ENCODE data around the gene DENND1A.

The DENND1A gene

DNA sequence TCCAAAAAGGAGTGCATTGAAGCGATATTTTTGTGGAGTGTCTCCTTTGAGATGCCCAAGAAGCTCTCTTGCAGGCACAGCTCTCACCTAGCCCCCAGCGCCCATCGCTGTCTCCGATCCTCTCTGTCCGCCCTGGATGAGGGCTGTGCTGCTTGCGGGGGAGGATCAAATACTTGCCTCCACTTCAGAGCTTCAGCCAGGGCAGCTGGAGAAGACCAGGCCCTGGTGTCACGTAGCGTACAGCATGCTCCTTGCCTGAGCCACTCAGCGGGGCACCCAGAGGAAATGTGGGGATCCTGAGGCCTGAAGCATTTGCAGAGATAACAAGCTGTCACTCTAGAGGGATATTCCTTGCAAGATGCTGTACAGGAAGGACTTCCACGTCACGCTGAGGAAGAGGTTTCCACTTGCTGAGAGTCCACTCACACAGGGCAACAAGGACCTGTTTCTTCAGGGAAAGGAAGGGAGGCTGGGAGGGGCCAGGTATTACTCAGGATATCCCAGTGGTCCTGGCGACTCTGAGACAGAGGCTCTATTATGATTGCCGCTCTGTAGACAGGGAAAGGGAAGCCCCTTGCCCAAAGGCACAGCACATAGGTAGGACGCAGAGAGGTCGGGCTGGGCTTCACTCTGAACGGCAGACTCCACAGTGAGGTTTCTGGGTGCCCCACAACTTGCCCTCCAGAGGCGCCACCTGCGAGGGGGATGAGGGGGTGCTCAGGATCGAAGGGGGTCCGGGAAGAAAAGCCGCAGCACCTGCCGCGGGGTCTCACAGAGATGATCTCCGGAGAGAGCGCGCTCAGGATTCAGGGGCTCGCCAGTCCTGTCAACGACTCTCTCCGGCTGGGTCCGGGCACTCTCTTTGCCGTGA lies 510.0 kb downstream of the DENND1A start:
- DNase-seq = no peak

DNA sequence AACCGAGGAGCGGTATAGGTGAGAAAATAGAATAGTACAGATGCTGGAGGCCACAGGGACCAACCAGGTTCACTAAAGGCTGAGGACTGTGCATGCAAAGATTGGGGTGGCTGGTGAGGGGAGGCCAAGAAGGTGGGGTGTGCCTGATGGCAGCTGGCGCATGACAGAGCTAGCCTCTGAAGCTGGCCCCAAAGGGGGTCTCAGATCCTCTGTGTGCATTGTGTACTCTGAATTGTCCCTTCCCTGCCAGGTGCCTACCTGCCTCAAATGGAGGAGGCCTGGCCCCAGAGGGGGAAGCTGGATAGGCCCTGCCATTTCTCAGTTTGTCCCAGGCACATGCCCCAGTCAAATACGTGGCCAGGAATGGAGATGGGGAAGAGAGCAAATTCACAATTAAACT lies 510.8 kb downstream of the DENND1A start:
- no peak for DNase-seq

DNA sequence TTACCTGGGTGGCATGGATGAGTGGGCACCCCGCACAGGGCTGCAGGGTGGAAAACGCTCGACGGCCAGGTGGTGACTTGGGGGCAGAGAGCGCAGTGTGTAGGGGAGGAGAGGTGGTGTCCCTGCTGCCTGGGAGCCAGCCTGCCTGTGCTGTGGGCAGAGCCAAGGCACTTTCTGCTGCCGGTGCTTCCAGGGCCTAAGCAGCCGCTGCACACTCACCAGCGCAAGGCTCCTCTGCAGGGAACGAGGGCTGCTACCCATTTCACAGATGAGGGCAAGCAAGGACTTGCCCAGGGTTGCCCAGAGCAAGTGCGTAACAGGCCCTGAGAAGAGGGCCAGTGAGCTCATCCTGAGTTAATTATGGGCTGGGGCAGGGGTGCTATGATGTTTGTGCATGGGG lies 511.4 kb downstream of the DENND1A start:
- no peak for DNase-seq

DNA sequence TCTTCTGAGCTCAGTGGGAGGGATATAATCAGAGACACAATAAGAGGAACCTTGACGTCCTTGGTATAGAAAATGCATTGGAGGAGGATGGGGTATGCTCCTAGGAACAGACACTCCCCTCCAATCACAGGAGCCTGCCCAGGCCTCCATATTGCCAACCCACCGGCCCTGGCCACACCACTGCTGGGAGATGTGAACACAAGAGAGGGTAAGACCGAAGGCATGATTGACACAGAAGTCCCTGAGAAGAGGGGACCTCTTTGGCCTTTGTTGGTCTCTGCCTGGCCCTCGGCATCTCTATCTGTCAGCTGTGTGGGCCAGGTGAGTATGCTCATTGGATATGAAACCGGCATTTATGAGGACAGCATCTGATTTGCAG lies 511.9 kb downstream of the DENND1A start:
- no peak for DNase-seq

DNA sequence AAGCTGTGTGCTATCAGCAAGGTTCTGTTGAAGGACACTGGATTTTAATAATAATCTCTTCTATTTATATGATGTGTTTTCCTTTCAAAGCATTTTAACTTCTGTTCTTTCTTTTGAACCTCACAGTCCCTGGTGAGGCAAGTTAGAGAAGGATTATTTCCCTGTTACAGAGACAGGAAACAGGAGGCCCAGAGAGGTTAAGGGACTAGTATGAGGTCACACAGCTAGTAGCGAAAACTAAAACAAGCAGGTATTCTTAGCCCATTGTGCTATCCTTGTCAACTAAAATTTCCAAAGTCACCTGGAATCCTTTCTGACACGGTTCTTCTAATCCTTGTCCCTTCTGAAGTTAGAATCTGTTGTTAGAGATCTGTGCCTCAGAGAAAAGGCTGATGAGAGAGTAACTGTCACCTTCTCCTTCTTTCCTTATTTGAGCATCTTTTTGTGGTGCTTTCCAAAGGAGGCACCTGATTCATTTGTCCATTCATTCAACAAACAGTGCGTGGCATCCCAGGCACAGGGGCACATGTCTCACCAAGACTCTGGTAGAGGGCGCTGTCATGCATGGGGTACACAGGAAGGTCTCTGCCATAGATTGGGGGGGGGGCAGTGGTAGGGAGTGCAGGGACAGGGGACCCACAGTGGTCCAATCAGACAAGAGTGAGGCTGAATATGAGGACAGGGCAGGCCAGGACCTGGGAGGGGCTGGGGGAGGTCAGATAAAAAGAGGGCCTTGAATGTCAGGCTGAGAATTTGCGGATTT lies 512.5 kb downstream of the DENND1A start:
- no peak for DNase-seq

DNA sequence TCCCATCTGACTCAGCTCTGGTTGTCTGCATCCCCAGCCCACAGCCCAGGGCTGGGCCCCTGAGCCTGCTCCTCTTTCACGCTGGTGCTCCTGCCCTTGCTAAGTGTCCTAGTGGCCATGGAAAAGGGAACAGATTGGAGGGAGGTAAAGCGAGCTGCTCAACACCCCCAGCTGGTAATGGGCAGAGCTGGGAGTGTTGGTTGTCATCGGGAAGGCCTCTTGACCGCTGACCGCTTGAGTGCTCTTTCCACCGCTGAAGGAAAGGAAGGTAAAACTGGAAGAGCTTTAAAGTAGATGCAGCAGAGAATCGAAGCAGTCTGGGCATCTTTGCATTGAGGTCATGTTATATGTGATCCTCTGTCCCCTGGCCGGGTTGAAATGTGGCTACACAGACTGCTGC lies 513.8 kb downstream of the DENND1A start:
- no peak for DNase-seq

DNA sequence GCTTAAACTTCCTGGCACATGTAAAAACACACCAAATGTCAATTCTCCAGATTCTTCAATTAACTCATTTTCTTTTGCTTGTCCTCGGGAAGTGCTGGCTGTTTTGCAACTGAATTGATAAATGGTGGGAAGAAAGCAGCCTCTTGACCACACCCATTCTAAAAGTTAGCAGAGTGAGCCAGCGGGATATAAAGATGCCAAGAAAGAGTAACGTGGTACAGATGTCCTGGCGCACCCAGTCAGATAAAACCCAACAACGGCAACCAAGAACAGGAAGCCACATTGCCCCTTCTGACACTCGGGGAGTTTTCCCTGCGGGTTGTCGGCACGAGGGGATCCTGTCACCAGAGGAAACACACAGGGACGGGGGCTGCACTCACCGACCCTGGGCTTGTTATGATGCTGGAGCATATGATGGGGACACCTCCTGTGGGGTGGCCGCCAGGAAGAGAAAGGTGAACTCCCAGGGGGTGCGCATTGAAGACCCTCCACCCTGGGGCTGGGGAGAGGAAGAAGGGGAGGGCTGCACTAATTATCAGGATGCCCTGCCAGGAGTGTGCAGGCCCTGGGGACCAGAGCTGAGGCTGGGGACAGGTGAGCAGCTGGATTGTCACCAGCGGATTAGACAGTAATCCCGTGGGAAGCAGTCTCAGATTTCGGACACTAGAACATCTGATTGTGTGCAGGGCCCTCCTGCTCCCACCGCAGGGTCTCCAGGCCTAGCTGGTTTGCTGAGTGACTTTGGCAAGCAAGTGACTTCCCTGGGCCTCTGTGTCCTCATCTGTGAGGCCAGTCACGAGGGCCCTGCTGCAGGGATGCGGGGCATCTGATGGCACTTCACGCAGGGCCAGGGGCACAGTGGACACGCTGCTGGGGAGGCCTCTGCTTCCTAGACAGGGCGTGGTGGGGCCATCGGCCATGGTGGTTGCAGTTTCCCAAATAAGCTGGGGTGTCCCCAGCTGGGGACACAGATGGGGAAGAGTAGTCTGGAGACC lies 514.7 kb downstream of the DENND1A start:
- DNase-seq = no peak

DNA sequence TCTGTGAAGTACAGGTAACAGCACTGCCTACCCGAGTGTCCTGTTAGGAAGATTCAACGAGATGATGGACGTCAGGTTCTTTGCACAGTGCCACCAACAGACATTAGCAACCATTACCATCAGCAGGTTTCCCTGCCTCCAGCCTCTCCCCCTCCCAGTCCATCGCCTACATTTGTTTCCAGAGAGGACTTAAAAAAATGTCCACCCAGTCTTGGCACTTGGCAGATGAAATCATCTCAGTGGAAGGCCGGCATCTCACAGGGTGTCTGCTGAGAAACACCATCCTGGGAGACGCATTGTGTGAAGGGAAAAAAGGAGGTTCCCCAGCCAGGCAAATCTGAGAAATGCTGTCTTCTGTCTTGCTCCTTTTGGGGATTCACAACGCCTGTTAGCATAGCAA lies 515.7 kb downstream of the DENND1A start:
- no peak for DNase-seq

DNA sequence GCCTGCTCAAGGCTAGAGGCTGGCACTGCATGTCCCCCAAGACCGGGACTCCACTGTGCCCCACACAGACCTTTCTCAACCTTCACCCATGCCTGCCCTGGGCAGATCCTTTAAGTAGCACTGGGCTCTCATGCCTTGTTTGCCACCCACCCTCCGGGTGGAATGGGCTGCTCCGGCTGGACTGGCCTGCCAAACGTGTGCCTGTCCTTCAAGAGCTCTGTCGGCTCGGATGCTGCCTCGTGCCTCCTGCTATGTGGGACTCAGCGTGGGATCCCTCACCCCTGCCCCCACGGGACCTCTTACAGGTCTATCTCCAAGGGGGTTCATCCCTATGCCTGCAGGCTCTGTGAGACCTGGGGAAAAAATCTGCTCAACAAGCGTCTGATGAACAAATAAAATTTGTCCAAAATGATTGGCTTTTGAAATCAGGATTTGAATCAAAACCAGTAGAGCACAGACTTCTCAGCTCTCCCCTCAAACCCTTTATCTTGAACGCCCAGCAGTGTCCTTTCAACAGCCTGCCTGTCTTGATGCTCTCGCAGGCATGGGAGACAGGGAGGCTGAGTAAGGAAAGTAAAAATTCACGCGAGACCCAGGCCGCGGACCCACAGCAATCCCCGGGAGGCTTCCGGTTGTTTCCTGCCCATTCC lies 517.6 kb downstream of the DENND1A start:
- DNase-seq = no peak

DNA sequence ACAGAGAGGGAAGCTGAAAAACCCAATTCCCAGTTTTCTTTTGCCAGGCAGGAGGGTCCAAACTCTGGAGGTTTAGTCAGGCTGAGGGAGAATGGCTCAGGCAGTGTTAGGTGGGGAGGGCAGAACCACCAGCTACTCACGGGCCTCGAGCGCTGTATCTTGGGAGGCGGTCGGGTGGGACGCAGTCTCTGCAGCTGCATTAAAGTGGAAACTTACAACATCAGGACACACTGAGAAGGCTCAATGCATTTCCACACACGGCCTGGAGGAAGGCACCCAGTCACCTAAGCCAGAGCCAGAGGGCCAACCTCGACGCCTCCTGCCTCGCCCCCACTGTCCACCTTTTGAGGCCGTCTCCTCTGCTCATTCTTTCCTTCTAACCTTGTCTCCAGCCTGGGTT lies 518.3 kb downstream of the DENND1A start:
- no peak for DNase-seq

DNA sequence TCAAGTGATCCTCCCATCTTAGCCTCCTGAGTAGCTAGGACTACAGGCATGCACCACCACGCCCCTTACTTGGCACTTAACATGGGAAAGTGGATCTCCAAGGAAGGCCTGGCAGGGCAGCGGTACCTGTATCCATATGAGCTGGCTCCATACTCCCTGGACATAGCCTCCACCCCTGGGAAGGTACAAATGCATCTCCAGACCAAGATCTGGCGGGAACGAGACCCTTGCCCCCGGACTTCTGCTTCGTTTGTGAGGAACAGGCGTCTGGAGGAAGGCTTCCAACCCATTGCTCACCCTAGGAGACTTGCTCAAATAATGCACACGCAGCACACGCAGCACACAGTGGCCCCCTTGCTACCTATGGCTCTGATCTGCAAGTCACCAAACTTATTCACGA lies 518.7 kb downstream of the DENND1A start:
- no peak for DNase-seq

DNA sequence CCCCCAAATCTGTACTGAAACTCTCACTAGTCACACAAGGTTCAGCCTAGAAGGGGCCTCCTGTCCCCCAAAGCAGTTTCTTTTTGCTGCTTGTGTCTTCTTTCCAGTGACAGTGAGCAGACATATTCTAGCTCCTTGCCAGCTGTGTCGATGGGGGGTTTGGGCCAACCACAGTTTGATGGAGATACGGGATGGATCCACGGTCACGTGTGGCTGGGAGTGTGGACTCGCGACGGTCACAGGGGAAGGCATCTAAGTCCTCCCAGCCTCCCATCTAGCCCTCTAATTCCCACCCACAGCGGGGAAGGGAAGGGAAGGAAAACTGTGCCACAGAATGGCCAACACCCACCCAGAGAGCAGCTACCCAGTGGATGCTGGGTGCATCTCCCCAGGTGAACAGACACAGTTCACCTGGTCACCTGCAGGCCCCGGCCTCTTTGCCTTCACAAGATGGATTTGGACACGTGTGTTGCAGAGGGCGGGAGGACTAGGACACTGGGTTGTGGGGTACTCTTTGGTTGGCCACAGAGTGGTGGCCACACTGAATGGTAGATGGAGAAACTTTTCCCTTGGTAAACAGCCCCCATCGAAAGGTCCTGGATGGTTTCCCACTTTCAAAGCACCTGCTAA lies 519.5 kb downstream of the DENND1A start:
- no peak for DNase-seq

DNA sequence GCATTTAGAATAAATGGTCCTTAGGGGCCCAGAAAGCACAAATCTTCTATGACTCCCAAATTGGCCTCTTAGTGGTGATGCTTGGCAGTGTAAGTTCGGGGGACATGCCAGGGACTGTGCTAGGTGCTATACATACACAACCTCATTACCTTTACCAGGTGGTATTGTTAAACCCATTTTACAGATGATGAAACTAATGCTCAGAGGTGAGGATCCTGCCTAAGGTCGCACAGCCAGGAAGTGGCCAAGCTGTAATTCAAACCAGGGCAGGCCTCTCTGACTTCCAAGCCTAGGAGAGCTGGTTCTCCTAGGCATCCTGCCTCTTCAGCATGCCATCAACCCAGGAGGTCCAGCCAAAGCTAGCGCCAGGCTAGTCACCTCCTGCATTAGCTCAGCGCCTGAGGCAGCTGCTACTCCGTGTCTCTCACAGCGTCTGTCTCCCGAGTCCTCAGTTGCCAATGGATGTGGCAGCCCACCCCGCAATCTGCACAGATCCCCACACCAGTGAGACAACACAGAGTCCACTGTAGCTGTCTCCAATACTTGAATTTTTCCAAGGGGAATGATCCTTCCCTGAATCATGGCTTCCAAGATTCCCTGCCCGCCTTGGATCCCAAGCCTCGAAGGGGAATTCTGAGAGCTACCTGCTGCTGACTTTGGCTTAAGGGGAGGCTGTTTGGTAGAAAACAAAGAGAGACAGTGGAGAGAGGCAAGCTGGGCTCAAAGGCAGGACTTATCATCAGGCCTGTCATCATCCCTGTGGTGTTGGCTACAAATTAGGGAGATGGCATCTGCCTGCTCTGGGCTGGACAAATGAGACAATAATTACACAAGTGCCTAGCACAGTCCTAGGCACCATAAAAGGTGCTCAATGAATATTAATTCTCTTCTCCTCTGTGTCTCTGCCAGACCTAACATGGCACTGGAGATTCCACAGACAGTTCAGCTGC lies 521.3 kb downstream of the DENND1A start:
- no peak for DNase-seq

DNA sequence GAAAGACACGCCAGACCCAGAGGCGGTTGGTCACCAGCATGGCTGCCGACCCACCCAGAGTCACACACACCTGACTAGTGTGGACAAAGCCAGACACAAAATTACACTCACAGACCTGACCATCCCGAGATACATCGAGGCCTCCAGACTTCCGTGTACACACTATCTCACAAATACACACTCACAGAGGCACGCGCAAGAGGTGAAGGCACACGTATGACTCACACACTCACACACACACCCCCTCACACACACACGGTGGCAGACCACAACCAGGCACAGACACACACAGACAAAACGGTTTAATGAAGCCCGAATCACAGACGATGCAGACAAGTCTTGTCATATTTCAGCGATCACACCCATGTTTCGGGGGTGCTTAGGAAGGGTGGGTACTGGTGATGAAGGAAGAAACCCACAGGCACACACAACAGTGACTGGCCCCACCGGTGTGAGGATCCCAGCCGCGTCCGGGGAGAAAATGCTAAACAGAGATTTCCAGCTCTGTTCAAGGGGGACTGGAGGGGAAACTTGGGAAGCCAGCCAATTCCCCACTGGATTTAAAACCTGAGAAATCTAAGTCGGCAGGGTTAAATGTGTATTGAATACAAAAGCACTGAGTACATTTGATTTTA lies 522.6 kb downstream of the DENND1A start:
- peak; percentile 53 for DNase-seq

DNA sequence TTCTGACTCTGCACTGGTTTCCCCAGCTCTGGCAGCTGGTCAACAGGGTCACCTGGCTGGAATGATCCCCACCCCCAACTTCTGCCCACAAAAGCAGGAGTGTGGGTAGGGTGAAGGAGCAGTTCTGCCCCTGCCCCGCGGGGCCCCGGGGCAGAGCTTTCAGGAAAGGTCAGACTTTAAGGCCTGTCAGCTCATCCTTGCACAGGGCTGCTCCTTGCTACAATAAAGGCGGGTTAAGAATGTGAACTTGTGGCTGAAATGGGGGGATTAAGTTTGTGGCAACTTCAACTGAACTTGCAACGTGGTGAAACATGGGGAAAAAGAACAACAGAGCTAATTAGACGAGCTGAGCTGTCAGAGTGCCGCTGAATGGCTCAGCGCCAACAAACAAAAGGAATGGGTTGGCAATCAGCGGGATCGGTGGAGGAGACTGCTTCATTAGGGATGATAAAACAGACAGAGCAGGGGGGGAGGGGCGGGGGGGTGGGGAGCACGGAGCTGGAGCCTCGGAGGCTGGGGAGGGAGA lies 523.2 kb downstream of the DENND1A start:
- peak; percentile 65 for DNase-seq

DNA sequence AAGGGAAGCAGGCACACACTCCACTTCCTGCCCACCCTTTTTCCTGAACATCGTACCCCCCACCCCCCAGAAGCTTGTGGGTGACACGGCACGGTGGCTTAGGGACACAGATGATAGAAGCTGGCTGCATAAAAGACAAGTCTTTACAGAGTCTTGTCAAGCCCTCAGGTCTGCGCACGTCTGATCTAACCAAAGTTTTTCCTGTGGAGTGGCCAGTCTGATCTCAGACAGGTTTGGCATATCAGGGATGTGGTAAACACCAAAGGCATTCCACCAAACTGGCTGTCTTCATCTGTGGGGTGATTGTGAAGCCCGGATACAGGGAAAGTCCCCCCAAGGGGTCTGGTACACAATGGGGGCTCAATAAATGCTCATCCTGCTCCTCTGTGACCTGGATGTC lies 523.9 kb downstream of the DENND1A start:
- no peak for DNase-seq

DNA sequence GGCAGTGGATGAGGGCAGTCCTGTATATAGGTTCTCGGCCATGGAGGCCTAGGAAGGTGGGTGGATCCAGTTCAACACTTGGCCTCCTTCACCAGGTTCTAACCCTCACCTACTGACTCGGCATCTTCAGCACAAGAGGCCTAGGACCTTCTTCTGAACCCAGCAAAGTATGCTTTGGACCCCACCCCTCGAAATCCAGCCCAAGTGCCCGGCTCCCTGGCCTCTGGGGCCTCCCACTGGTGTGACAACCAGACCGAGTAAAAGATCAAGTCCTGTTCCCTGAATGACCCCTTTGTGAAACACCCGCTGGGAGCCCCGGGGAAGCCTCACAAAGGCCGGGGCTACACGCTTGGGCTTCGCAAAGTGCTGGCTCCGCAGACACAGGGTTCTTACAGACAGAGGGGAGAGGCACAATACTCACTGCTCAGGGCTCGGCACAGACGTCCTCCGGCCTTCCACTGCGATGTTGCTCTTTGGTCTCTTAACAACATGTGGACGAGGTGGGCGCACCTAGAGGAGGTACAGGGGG lies 526.9 kb downstream of the DENND1A start:
- no peak for DNase-seq

DNA sequence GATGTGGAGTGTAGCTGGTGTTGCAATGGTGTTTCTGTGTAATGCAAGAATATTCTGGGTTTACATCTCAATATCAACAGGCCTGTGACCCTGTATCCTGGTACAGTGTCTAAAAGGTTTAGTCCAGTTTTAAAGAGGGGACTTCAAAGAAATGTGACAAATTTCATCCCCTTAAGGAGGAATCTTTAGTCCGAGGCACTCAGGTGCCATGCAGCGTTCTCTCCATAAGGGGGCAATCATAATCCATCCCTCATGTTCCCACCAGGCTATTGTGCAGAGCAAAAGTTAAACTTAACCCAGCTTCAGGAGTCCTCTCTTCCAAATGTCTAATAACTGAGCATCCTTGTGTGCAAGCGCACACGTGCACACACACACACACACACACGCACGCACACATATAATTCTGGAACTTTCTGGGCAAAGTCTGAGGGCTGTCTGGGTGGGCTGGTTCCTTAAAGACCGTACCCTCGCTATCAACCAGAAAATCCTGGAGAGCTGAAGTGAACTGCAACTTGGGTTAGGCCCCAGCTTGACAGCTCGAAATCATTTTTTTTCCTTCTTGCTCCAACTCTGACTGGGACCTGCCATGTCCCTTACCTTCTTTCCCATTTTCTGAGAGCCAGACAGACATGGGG lies 527.9 kb downstream of the DENND1A start:
- DNase-seq = no peak

DNA sequence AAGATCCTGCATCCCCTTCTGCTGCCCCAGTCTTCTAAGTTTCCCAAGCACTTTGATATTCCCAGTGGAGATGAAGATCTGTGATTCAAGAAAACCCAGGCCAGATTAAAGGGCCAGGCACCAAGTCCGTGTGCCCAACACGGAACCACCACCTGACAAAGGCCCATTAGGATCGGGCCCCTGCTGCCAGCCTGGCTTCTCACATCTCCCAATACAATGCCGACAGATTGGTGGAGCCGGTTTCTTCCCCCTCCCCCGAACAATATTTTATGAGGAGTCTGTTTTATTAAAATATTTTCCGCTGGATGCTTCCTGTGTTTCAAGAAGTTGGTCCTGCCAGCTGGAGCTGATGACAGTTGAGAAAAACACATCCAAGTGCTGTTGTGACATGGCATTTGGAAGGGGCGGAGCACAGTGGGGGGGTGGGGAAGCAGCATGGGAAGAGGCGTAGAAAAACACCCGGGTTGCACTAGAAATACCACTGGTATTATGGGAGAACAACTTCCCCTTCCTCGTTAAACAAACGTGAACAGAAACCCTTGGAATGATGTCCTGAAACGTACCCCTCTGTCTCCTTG lies 528.9 kb downstream of the DENND1A start:
- no peak for DNase-seq
